Measurements from ENCODE around the gene KCNQ1OT1. TPM values are rescaled to one million over a fixed set of nuclear protein-coding genes. Genes with fewer than 3 reads are reported as not detected.

KCNQ1OT1 gene
- total and polyA plus RNA-seq, 2 of the 4 experiments (the other 2 are of a cell fraction), result 0.14 to 2.0 TPM

GRCh38 chr11:2706321-2706720 lies 6.5 kb upstream of the KCNQ1OT1 start:
- Histone ChIP-seq H3K4ac (ENCODE audit: low read depth, low read length) (no peak overlapping the region), H3K23ac (ENCODE audit: low read depth, low read length) (no peak overlapping the region), H3K4me1 (ENCODE audit: control insufficient read depth, insufficient read depth, low read length) (peaks cover 6% of the 10 kb centered on the region; the same call in 1 of the 2 replicates), H2AK9ac (replicated peaks; ENCODE audit: low read depth, low read length, poor library complexity) (no peak overlapping the region), H3K36me3 (ENCODE audit: control insufficient read depth, insufficient read depth, low read length) (no peaks in the 10 kb centered on the region), H3K9ac (ENCODE audit: low read depth, low read length) (no peak overlapping the region), H3K79me1 (ENCODE audit: low read depth in 1 of 2, low read length in 2 of 2) (no peaks in the 10 kb centered on the region), H3K9me3 (ENCODE audit: control insufficient read depth, insufficient read depth, low read length) (peaks cover 7% of the 10 kb centered on the region), H2AK5ac (ENCODE audit: low read depth, low read length) (no peak overlapping the region), H2BK20ac (ENCODE audit: low read depth, low read length) (no peak overlapping the region), H3K4me3 (ENCODE audit: insufficient read depth, low read depth, low read length) (no peak overlapping the region), H3K9me1 (ENCODE audit: insufficient read depth, low read length) (no peaks in the 10 kb centered on the region), H4K8ac (ENCODE audit: low read depth in 2 of 2, low read length in 2 of 2) (no peak overlapping the region), H3K4me2 (ENCODE audit: low read depth, low read length) (no peak overlapping the region), H2BK120ac (ENCODE audit: low read depth, low read length) (no peak overlapping the region), H4K20me1 (ENCODE audit: insufficient read depth, low read length) (no peaks in the 10 kb centered on the region), H2AFZ (replicated peaks; ENCODE audit: low read length, poor library complexity) (no peak overlapping the region), H3K56ac (ENCODE audit: extremely low read depth, insufficient read depth, low read length) (no peak overlapping the region), H4K91ac (ENCODE audit: insufficient read depth, low read depth, low read length) (no peak overlapping the region), H3K27ac (ENCODE audit: insufficient read depth, low read length) (no peak overlapping the region), H3K27me3 (ENCODE audit: control insufficient read depth, insufficient read depth, low read length) (peaks cover 14% of the 10 kb centered on the region), H4K5ac (ENCODE audit: low read depth, low read length) (no peak overlapping the region), H2BK5ac (ENCODE audit: low read depth, low read length, poor library complexity, severe bottlenecking) (no peak overlapping the region), H2BK15ac (ENCODE audit: low read depth, low read length) (no peak overlapping the region), H3K14ac (replicated peaks; ENCODE audit: low read depth, low read length) (no peak overlapping the region), H3K18ac (ENCODE audit: low read depth, low read length) (no peak overlapping the region)
- ChIA-PET CTCF (no interaction called here), POLR2A (ENCODE audit: unreplicated experiment) (no interaction called here)
- intact Hi-C loops (cut with micrococcal nuclease), result no loop called here
- no peak for DNase-seq
- dilution Hi-C loops (cut with HindIII; ENCODE audit: low sequenced_read_pairs, unreplicated experiment), result no loop called here
- BruUV-seq (replicated peaks), result no TSS peak
- in situ Hi-C loops (cut with MboI; ENCODE audit: low sequenced_read_pairs), result no loop called here
- no peak for ATAC-seq (ENCODE audit: low read depth)
- WGBS, 2 experiments (ENCODE audit: extremely low coverage in 2 of 2, insufficient read length in 1 of 2), result no CpG with 5 or more reads among the region's 1 CpG
- no peak for TF ChIP-seq RCOR1 (IDR thresholded peaks at IDR 0.05; ENCODE audit: insufficient replicate concordance, low read length)
- TF ChIP-seq CEBPB (IDR thresholded peaks at IDR 0.05; ENCODE audit: low read depth, low read length), result no peak
- no peak for TF ChIP-seq SMC3 (IDR thresholded peaks at IDR 0.05; ENCODE audit: low read depth, low read length)
- TF ChIP-seq FOS (IDR thresholded peaks at IDR 0.05; ENCODE audit: low read depth, low read length), result no peak
- no peak for TF ChIP-seq NFE2L2 (IDR thresholded peaks at IDR 0.05; ENCODE audit: low read depth, low read length)
- TF ChIP-seq RFX5 (IDR thresholded peaks at IDR 0.05; ENCODE audit: low read depth, low read length), result no peak
- no peak for TF ChIP-seq ELK1 (IDR thresholded peaks at IDR 0.05; ENCODE audit: borderline replicate concordance, low read depth, low read length)
- TF ChIP-seq CTCF (conservative IDR thresholded peaks at IDR 0.05; ENCODE audit: low read depth, low read length), result no peak
- no peak for TF ChIP-seq MAFK (IDR thresholded peaks at IDR 0.05; ENCODE audit: low read depth, low read length)
- TF ChIP-seq MXI1 (IDR thresholded peaks at IDR 0.05; ENCODE audit: borderline replicate concordance, low read depth, low read length), result no peak
